GM19035 (cell line): ENCODE results near the gene ITPR1.
"Not testable (repeated sequence)": the region's sequence is repeated elsewhere in the genome, so short reads cannot be mapped to it uniquely, and the experiment has no call there.

ENCODE experiments used
- ATAC-seq: cut with Tn5 transposase; IDR thresholded peaks from one replicate; pipeline ENCODE4 v1.9.1; 2021; ENCODE audit not compliant: unreplicated experiment

ITPR1 gene

DNA sequence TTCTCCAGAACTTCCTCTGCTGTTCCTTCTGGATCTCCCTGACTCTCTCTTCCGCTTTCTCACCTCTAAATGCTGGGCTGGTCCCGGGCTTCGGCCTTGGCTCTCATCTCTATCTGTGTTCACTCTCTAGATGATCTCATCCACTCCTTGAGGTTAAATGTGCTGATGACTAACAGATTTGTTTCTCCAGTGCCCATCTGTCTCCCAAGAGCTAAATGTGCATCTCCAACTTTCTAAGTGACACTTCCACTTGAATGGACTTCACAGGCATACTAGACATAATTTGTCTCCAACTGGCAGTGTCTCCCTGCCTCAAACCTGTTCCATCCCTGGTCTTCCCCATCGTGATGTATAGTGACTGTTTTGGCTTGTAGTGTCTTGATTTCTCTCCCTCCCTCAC is 95.3 kb downstream of the ITPR1 start:
- no peak for ATAC-seq

DNA sequence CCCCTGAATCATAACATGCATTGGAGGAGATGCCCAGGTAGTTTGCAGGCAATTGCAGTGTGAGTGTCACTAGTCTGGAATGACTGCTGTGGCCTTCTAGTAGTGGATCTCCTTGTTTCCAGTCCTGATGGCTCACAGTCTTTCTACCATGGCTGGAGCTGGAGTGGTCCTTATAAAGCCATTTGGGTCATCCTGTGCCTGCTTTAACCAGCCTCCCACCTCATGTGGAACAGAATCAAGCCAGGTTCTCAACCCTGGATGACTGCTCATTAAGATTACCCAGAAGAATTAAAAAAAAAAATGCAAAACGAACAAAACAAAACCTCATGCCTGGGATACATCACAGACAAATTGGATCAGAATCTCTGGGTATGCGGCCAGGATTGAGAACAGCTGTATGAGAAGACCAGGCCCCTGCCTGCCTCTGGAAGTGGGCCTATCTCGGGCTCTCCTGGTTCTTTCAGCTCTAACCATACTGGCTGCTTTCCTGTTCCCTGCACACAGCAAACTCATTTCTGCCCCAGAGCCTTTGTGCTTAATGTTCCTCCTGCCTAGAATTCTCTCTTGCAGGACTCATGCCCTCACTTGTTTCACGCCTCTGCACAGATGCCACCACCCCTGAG is 96.4 kb downstream of the ITPR1 start:
- no peak for ATAC-seq

DNA sequence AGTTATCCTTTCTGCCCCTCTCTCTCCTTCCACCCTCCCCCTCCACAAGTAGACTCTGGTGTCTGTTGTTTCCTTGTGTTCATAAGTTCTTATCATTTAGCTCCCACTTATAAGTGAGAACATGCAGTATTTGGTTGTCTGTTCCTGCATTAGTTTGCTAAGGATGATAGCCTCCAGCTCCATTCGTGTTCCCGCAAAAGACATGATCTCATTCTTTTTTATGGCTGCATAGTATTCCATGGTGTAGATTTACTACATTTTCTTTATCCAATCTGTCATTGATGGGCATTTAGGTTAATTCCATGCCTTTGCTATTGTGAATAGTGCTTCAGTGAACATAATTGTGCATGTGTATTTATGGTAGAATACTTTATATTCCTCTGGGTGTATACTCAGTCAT is 97.7 kb downstream of the ITPR1 start:
- not testable (repeated sequence) for ATAC-seq

DNA sequence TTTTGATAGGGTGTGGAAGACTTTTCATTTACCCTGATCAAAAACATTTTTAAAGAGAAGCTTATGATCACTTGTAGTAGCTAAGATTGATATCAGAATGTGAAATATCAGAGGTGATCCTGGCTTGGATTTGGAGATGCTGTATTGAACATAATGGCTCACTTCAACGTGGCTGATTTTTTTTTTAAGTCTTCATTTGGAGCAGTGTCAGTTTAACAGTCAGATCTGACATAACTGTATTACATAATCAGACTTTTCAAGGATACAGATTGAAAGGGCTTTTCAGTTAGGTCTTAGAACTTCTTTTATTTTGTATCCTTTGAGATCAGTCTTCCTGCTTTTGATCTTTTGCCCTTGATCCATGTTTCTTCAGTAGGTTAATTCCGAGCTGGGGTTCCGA is 98.5 kb downstream of the ITPR1 start:
- ATAC-seq, result no peak

DNA sequence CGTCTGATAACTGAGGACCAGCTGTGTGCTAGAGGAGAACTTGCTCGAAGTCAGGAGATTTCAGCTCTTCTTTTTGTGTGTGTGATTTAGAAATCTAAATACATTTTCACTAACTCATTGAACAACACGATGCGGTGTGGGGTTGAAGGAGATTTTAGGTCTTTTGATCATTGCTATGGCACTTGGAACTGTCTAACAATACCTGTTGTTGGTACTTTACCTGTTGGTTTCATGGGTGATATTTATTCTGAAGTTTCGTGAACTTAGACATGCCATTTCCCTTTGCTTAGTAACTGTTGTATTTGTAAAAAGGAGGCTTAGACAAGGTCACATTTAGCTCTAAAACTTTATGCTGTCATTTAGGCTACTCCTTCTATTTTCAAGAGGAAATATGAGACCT is 99.9 kb downstream of the ITPR1 start:
- no peak for ATAC-seq

DNA sequence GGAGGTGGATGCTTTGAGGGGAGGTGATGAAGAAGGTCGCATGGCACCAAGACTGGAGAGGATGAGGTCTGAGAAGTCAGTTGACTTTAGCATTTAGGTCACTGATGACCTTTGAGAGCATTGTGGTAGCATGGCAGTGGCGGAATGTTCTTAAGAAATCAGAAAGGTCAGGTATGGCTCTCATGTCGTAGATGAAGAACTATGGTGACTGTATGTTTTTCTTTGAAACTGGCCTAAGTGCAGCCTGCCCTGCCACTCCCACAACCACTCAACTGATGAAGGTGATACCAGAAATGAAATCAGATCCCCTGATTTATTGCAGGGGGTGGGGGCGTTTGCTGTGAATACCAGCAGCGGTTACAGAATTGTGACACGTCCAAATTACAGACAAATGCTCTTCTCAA is 102.6 kb downstream of the ITPR1 start:
- ATAC-seq, result no peak

DNA sequence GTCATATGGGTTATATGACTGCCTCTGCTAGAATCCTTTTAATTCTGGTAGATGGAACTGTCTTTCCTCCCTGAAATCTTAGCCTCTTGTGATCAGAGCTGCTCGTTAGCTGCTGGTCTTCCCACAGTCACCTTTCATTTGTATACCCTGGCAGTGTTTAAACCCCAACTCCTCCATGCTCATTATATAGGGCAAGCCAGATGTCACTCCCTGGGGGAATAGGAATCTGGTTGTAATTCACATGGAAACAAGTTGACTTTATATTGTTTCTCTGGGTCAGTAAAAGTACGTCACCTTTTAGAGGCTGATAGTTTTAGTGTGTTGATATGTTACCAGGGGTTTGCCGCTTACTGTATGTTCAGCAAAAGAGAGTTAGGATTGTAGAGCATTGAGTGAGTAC is 103.5 kb downstream of the ITPR1 start:
- ATAC-seq, result no peak

DNA sequence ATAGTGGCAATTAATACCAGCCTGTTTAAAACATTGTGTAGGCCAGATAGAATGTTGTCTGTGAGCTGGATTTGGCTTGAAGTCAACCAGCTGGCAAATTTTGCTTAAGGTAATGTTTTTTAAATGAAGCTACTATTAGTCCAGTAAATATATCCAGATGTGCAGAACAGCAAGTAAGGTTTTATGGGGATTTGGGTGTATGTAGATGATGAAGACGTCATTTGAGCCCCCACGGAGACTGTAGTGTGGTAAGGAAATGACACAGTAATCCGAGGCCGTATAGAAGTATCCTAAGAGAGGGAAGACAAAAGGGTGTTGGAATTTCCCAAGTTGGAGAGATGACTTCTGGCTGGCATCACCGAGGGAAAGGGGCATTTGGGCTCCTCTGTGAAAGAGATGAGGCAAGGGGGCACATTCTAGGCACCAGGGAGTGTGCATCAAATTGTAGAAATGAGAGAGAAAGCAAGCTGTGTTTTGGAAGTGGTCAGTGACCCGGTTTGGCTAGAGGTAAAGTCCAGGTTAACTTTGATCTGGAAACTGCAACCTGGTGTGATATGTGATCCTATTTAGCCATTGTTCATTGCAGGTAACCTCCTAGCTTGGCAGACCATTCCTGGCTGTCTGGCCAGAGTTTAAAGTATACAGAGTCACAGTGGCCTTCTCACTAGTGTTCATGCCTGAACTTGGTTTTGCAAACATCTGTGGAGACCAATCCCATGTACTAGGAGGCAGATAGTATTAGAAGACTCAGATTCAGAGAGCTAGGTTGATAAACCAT is 104.2 kb downstream of the ITPR1 start:
- ATAC-seq, result no peak

DNA sequence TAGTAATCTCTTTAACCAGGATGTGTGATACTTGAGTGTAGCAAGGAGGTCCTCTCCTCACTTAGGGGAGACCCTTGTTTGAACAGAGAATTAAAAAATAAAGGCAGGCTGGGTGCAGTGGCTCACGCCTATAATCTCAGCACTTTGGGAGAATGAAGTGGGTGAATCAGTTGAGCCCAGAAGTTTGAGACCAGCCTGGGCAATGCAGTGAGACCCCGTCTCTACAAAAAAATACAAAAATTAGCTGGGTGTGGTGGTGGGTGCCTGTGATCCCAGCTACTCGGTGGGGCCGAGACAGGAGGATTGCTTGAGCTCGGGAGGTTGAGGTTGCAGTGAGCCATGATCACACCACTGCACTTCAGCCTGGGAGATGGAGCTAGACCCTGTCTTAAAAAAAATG is 105.1 kb downstream of the ITPR1 start:
- ATAC-seq, result not testable (repeated sequence)

DNA sequence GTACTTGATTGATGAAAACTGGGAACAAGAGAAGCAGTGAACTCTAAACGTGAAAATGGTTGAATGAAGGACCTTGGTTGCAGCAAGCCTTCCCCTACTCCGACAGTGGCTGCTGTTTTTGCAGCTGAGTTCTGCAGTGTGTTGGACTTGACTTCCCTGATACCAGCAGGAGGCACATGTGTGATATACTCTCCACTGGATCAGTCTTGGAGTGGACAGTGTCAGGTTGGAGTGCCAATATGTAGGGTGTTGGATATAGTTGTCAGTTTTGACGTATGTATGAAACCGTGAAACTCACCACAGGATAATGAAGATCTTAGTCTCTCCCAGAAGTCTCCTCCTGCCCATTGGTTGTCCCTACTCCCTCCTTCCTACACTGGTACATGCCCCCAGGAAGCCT is 106.5 kb downstream of the ITPR1 start:
- no peak for ATAC-seq

DNA sequence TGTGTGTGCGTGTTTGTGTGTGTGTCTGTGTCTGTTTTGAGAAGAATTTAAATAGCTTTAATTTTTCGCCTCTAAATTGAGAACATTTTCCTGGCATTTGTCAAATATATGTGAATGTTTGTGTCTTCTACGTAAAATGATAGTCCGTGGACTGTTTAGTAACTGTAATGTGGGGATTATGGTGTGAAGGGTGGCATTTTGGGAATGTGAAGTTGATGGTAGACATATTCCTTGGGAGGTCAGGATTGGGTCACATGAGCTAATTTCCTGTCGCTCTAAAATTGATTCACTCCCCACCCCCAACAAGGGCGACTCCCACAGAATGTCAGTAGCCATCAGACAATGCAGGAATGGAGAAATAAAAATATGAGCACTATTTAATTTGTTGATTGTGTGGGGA is 107.3 kb downstream of the ITPR1 start:
- ATAC-seq, result no peak

DNA sequence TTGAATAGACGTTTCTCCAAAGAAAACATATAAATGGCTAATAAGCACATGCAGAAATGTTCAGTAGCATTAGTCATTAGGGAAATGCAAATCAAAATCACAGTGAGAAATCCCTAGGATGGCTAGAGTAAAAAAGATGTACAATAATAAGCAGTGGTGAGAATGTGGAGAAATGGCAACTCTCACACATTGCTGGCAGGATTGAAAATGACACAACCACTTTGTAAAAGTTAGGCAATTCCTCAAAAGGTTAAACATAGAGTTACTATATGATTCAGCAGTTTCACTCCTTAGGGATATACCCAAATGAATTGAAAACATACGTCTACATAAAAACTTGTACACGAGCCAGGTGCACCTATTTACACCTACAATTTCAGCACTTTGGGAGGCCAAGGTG is 108.7 kb downstream of the ITPR1 start:
- ATAC-seq, result no peak

DNA sequence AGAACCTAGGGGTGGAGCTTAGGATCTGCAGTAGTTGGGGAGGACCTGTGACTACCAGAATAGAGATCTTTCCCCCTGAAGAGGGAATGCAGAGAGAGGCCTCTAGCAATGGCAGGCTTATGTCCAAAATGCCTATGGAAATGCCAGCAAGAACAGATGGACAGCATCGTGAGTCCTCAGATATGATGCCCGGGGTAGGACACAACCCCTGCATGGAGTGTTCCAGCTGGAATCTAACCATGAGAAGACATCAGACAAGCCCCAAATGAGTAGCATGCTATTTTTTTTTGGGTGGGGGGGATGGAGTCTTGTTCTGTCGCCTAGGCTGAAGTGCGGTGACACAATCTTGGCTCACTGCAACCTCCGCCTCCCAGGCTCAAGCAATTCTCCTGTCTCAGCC is 111.5 kb downstream of the ITPR1 start:
- ATAC-seq, result no peak

DNA sequence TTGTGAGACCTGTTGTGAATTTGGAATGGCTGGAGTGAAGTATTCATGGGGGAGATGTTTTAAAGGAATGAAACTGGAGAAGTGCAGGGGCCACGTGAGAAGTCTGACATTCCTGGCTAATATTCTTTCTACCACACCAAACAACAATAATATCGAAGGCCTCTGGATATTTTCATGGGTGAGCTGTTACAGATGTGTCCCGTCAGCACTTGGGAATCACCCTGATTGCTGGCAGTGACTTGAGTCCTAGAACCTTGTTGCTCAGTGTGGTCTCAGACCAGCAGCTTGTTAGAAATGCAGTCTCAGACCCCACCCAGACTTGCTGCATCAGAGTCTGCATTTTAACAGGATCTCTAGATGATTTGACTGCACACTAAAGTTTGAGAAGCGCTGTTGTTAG is 113.8 kb downstream of the ITPR1 start:
- no peak for ATAC-seq

DNA sequence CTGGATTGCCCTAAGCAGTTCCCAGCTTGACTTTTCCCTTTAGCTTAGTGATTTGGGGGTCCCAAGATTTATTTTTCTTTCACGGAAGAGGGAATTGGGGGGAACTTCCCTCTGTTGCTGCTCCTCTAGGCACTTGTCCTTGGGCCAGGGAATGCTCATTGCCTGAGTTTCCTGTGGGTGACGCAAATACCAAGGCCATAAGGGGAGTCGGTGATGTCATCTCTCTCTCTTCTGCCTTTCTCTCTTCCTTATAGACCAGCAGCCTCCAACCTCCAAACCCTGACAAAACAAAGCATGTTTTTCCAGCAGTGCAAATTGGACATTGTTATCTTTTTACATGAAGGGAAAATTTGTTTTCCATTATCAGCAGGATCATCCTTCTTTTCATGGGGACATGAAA is 120.2 kb downstream of the ITPR1 start:
- ATAC-seq, result no peak

DNA sequence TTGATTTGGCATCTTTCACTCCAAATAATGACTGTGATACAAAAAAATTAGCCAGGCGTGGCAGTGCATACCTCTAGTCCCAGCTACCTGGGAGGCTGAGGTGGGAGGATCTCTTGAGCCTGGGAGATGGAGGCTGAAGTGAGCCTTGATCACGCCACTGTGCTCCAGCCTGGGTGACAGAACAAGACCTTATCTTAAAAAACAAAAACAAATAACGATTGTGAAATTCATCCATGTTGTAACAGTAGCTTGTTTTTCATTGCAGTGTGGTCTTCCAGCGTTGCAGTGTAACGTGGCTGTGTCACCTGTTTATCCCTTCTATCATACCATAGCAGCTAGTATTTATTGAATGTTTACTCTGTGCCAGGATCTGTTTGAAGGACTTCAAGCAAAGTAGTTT is 120.9 kb downstream of the ITPR1 start:
- no peak for ATAC-seq

DNA sequence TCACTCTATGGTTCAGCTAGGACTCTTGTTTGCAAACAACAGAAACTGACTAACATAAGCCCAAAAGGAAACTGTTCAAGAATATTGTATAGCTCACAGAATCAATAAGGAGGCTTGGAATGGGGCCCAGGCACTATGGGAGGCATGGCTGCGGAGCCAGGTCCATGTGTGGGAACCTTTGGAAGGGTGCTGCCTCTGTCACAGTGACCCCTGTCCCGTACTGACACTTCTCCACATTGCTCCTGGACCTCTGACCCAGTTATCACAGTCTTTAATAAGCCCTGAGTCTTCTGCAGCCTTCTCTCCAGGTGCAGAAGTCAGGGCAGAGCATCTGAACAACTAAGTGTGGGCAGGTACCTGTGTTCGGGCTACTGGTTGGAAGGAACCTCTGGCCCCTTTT is 121.8 kb downstream of the ITPR1 start:
- no peak for ATAC-seq

DNA sequence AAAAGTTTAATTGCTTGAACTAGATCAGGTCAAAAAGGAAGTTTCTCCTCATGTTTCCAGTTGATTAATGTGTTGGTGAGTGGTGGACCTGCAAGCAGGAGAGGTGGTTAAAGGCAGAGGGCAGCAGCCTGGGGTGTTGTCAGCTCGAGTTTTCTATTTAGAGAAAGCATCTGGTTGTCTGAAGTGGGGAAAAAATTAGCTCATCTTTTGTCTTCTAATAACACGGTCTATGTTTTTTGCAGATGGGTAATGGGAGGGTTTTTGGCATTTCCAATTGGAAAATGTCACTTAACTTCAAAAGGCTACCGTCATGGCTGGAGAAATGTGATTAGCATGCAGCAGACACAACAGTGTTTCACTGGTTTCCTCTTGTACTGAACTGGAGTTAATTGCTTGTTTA is 122.6 kb downstream of the ITPR1 start:
- ATAC-seq, result no peak

DNA sequence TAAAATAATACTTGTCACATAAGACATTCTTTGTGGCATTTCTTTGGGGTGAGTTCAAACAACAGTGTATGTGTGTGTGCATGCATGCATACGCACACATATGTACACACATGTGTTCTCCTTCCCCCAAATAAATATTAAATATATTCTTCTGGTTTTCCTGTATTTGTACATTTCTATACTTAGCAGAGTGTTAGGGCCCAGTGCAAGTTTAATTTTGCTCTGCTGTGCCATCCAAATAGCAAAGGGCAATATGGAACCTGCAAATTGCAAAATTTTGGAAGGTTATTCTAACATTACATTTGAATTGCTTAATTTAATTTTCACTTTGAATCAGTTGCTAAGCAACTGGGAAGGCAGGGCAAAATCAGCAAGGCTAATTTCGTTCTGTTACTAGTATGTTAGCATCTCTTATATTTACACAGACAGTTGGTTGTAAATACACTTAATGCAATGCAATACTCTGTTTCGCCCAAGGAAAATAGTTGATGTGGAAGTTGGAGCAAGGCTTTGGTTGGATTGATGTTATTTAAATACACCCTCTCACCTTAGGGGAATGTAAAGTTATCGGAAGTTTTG is 130.4 kb downstream of the ITPR1 start:
- no peak for ATAC-seq

DNA sequence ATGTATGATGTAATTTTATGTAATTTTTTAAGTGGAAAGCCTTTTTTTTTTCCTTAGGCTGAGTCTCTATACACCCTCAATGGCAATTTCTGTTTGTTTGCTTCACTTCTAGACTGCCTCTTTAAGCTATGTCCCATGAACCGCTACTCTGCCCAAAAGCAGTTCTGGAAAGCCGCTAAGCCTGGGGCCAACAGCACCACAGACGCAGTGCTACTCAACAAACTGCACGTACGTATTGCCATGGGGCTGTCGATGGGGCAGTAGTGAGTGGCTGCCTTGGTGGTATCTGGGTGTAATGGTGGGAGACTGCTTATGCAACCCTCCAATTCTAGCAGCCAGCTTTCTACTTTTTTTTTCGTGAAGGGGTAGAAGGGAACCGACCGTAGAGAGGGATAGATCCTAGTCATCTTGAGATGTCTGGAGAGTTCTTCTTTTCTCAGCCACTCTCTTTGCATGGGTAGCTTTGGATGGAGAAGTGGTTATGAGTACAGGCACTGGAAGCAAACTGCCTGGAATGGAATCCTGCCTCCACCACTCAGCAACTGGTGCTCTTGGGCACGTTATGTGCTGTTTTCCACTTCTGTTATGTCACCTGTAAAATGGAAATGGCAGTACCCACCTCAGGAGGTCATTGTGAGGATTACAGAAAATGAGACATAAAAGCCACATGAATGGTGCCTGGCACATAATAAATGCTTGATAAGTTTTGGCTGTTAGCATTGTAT is 134.7 kb downstream of the ITPR1 start:
- no peak for ATAC-seq

DNA sequence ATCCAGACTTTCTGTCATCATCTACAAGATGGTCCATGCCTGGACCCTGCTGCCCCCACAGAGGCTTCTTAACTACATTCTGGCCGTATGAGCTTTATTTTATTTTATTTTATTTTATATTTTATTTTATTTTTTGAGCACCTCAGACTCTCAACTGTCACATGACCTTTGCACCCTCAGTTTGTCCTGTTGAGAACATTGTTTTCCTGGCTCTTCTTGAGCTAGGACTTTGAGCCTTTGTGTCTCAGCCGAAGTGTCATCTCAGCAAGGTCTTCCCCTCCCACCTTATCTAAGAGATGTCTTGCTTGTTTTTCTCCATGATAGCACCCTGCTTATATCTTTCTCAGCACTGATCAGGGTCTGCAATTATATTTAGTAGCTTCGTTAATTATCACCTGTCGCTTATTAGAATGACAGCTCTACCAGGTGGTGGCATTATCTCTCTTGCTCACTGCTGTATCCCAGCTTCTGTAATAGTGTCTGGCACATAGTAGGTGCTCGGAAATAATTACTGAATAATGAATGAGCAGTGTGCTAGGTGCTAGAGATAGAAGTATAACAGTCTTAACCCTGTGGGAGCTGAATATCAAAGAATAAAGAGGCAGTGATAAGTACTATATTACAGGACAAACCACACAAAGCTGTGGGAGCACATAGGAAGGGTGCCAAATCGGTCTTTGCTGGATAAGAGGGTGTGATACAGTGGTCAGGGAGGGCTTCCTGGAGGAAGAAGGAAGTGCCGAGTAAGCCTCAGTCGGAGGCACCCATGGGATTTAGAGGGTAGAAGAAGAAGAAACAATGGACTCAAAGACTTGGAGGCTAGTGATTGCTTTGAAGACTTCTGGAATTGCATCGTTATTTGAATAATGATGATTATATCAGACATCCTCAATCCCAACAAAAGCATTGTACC is 136.2 kb downstream of the ITPR1 start:
- no peak for ATAC-seq
